Measurements from ENCODE around the gene CLASRP.

DNA sequence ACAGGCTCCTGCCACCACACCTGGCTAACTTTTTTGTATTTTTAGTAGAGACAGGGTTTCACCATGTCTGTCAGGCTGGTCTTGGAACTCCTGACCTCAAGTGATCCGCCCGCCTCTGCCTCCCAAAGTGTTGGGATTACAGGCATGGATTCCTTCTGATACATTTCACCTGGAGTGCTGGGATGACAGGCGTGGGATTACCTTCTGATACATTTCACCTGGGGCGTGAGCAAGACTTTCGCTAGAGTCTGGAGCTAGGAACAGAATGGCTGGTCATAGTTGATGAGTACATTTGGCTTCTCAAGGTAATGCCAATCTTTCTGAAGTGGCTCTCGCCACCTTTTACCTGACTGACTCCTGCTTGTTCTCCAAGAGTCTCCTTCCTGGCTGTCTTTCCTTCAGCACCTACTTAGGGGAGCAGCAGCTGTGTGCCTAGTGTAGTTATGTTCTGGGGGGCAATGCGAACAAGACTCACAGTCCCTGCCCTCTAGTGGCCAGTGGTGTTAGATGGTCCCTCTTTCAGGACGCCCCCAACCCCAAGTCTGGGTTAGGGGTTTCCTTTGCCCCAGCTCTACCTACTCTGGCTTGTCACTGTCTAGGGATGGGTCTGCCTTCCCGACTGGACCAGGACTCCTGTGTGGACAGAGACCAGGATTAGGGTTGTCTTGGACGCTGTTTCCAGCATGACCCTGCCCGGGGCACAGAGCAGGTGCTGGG lies 73.4 kb downstream of the CLASRP start:
- TF ChIP-seq, protein P1, sequence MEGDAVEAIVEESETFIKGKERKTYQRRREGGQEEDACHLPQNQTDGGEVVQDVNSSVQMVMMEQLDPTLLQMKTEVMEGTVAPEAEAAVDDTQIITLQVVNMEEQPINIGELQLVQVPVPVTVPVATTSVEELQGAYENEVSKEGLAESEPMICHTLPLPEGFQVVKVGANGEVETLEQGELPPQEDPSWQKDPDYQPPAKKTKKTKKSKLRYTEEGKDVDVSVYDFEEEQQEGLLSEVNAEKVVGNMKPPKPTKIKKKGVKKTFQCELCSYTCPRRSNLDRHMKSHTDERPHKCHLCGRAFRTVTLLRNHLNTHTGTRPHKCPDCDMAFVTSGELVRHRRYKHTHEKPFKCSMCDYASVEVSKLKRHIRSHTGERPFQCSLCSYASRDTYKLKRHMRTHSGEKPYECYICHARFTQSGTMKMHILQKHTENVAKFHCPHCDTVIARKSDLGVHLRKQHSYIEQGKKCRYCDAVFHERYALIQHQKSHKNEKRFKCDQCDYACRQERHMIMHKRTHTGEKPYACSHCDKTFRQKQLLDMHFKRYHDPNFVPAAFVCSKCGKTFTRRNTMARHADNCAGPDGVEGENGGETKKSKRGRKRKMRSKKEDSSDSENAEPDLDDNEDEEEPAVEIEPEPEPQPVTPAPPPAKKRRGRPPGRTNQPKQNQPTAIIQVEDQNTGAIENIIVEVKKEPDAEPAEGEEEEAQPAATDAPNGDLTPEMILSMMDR (IDR thresholded peaks at IDR 0.05; ENCODE audit: poor library complexity, severe bottlenecking), result no peak
- TF ChIP-seq MXI1 (conservative IDR thresholded peaks at IDR 0.05; ENCODE audit: poor library complexity, severe bottlenecking) (no peak), EP300 (conservative IDR thresholded peaks at IDR 0.05; ENCODE audit: poor library complexity, severe bottlenecking) (no peak), EZH2 (IDR thresholded peaks at IDR 0.05; ENCODE audit: borderline replicate concordance, insufficient read depth, low read length, poor library complexity, severe bottlenecking) (no peak), SMC3 (conservative IDR thresholded peaks at IDR 0.05; ENCODE audit: poor library complexity) (no peak)
